Testis (tissue), 2 donors: ENCODE data around the gene NCMAP.

Source experiments
- POLR2A ChIP-seq: fragments of 450-650 bp; IDR thresholded peaks from one replicate; pipeline ENCODE4 v1.6.1; 2017; ENCODE audit warnings: antibody characterized with exemption, mild to moderate bottlenecking, moderate library complexity
- TF ChIP-seq, protein P1 (sequence below), 3 experiments: fragments of 450-650 bp in 2 of 3; fragments of 200-600 bp in 1 of 3; sonication (generic) in 1 of 3; IDR thresholded peaks; one replicate each; pipeline ENCODE4 v1.5.1; 2016 to 2019; ENCODE audit warnings: antibody characterized with exemption in 3 of 3, mild to moderate bottlenecking in 2 of 3, moderate library complexity in 1 of 3

DNA sequence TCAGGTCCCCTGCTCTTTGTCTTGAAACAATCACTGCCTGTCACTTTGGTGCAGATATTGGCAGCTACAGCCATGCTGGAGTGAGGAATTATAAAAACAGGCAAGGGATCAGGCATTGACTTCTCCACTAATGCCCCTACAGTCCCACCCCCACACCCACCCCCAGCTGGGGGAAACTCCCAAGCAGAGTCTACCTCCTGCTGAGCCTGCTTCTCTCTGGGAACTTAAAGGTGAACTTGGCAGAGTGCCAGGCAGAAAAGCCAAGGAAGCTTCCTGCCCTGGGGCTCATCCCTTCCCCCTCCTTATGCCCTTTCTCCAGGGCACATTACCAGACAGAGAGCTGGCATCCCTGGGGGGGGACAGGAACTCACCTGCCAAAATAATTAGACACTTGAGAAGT is 6.7 kb downstream of the NCMAP start:
- TF ChIP-seq, protein P1, sequence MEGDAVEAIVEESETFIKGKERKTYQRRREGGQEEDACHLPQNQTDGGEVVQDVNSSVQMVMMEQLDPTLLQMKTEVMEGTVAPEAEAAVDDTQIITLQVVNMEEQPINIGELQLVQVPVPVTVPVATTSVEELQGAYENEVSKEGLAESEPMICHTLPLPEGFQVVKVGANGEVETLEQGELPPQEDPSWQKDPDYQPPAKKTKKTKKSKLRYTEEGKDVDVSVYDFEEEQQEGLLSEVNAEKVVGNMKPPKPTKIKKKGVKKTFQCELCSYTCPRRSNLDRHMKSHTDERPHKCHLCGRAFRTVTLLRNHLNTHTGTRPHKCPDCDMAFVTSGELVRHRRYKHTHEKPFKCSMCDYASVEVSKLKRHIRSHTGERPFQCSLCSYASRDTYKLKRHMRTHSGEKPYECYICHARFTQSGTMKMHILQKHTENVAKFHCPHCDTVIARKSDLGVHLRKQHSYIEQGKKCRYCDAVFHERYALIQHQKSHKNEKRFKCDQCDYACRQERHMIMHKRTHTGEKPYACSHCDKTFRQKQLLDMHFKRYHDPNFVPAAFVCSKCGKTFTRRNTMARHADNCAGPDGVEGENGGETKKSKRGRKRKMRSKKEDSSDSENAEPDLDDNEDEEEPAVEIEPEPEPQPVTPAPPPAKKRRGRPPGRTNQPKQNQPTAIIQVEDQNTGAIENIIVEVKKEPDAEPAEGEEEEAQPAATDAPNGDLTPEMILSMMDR (IDR thresholded peaks at IDR 0.05): no peak
- TF ChIP-seq POLR2A: no peak
